ENCODE data around the gene MMP20.

DNA sequence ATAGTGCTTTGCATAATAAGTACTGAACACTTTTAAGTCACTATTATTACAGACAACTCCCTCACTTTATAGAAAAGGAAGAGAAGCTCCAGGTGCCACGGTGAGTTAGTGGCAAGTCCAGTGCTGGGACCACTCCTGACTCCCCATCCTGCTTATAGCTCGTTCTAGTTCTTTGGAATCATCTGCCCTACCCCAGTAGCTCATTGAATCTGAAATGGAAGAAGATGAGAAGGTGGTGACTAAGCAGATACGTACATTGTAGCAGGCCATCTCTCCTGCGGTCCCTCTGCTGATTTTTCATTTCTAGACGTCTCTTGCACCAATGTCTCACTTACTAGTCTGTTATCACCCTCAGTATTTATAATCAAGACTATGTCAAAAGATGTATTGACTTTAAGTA lies 21.6 kb downstream of the MMP20 start:
- TF ChIP-seq POLR2AphosphoS5 (IDR thresholded peaks at IDR 0.05; ENCODE audit: insufficient read depth, low read depth, low read length) (no peak), POLR2A (IDR thresholded peaks at IDR 0.05; ENCODE audit: low read depth, low read length) (no peak), EZH2 (IDR thresholded peaks at IDR 0.05; ENCODE audit: borderline replicate concordance, low read depth, low read length, severe bottlenecking) (no peak)
- TF ChIP-seq, protein P1, sequence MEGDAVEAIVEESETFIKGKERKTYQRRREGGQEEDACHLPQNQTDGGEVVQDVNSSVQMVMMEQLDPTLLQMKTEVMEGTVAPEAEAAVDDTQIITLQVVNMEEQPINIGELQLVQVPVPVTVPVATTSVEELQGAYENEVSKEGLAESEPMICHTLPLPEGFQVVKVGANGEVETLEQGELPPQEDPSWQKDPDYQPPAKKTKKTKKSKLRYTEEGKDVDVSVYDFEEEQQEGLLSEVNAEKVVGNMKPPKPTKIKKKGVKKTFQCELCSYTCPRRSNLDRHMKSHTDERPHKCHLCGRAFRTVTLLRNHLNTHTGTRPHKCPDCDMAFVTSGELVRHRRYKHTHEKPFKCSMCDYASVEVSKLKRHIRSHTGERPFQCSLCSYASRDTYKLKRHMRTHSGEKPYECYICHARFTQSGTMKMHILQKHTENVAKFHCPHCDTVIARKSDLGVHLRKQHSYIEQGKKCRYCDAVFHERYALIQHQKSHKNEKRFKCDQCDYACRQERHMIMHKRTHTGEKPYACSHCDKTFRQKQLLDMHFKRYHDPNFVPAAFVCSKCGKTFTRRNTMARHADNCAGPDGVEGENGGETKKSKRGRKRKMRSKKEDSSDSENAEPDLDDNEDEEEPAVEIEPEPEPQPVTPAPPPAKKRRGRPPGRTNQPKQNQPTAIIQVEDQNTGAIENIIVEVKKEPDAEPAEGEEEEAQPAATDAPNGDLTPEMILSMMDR (IDR thresholded peaks at IDR 0.05; ENCODE audit: extremely low read depth in 1 of 2, insufficient read depth in 1 of 2, low read depth in 1 of 2, low read length in 2 of 2): no peak
- TF ChIP-seq, protein P2, sequence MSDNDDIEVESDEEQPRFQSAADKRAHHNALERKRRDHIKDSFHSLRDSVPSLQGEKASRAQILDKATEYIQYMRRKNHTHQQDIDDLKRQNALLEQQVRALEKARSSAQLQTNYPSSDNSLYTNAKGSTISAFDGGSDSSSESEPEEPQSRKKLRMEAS (IDR thresholded peaks at IDR 0.05; ENCODE audit: insufficient read depth, insufficient read length): no peak

All from endothelial cell of umbilical vein (primary cell).